Ovary (tissue), 9 donors: Measurements from ENCODE around the gene HERPUD1. TPM values are rescaled to one million over a fixed set of nuclear protein-coding genes. Genes with fewer than 3 reads are reported as not detected.

ENCODE experiments used
- DNase-seq, 5 donors: peaks; one replicate each; pipeline ENCODE4 v3.0.0-alpha.2; 2019 to 2020
- H3K27ac ChIP-seq, 2 donors: fragments of 200-600 bp; one replicate each; pipeline versions ENCODE4 v1.5.1 to v1.8.0; 2019 to 2022
- H3K27me3 ChIP-seq: fragments of 200-600 bp; one replicate; pipeline ENCODE4 v1.8.0; 2022
- H3K36me3 ChIP-seq: fragments of 200-600 bp; sonication (generic); one replicate; pipeline ENCODE4 v1.5.1; 2019
- H3K4me1 ChIP-seq: one replicate; pipeline ENCODE4 v1.8.1; 2013; ENCODE audit warnings: mild to moderate bottlenecking, moderate library complexity; ENCODE audit not compliant: insufficient read depth
- H3K4me3 ChIP-seq: fragments of 200-600 bp; sonication (generic); one replicate; pipeline ENCODE4 v1.5.1; 2017
- H3K9me3 ChIP-seq, 2 donors: fragments of 200-600 bp in 1 of 2; sonication (generic) in 1 of 2; one replicate each; pipeline versions ENCODE4 v1.5.1 to v1.8.1; 2013 to 2019; ENCODE audit warnings: mild to moderate bottlenecking in 1 of 2, moderate library complexity in 1 of 2
- CTCF ChIP-seq, 3 donors: fragments of 450-650 bp in 2 of 3; fragments of 200-600 bp in 1 of 3; IDR thresholded peaks; one replicate each; pipeline versions ENCODE4 v1.5.1 to v1.8.0; 2016 to 2022; ENCODE audit warnings: antibody characterized with exemption in 3 of 3, mild to moderate bottlenecking in 1 of 3
- EP300 ChIP-seq: sonication (generic); formaldehyde crosslinking; IDR thresholded peaks from one replicate; pipeline ENCODE4 v1.6.1; 2017; ENCODE audit warnings: antibody characterized with exemption
- POLR2A ChIP-seq: fragments of 450-650 bp; IDR thresholded peaks from one replicate; pipeline ENCODE4 v1.6.1; 2017; ENCODE audit warnings: antibody characterized with exemption, mild to moderate bottlenecking, moderate library complexity
- WGBS, 3 donors: extraction: QIAGEN DNeasy Blood & Tissue Kit in 1 of 3; methylation state at CpG; one replicate each; pipeline versions ENCODE4 v1.1.5 to v1.1.7; 2013 to 2017; 5-methylcytosine and 5-hydroxymethylcytosine counted together
- intact Hi-C, 4 donors: fragments of 100-400 bp; cut with DNase I; formaldehyde crosslinking; loops; one replicate each; pipeline versions ENCODE4 v1.11.0 to v1.15.1; 2022 to 2023
- polyA plus RNA-seq, 2 donors: library from polyadenylated mRNA; stranded (reverse); fragments of 200-250 nt in 1 of 2; fragments of 350-450 nt in 1 of 2; fragmentation: Illumina TruSeq in 1 of 2; extraction: RNeasy Lipid Tissue Mini Kit (QIAGEN cat#74804) in 1 of 2; gene quantifications; one replicate each; pipeline ENCODE4 v1.2.3, GENCODE V29; 2013 to 2014
- total RNA-seq, 7 donors: library from RNA; depleted of rRNA in 2 of 7; stranded (reverse); fragments of >200 nt in 2 of 7; fragmentation: NEBNext Ultra II Directional in 3 of 7; extraction: Animal tissue kit (Norgen Biotek cat#: 25700) in 3 of 7; gene quantifications; one replicate each; pipeline versions ENCODE4 v1.1.0 to v1.2.4, GENCODE V29; 2016 to 2023
- donor health status: DM: no; HTN: no; CAD: no; lungs with moderate emphysema.
- donor health status: DM: no; HTN: no; CAD: no.
- donor health status: Bipolar disorder and iron deficiency.
- donor health status: DM: yes; HTN: yes; CAD: no.
- donor health status: DM: no; HTN: no; CAD: no.
- donor health status: DM: yes; HTN: yes; CAD: no.

The HERPUD1 gene
- total and polyA plus RNA-seq, 9 donors: 95.4 to 299 (median 192) TPM

GRCh38 chr16:56915336-56916119 lies 16.4 kb upstream of the HERPUD1 start:
- intact Hi-C loops: no loop called here
- peak; percentile 35 to 82 (median 63) for DNase-seq
- Histone ChIP-seq H3K4me1 (peaks cover 35% of the 10 kb centered on the region), H3K27me3 (no peaks in the 10 kb centered on the region), H3K4me3 (no peak overlapping the region), H3K9me3 (no peaks in the 10 kb centered on the region), H3K36me3 (no peaks in the 10 kb centered on the region), H3K27ac (peak overlapping the region; percentile 31 to 60)
- TF ChIP-seq POLR2A (no peak), EP300 (no peak), CTCF (IDR thresholded peaks at IDR 0.05) (peak in 1 of 3 donors; percentile 14)
- 5 to 14% (median 8%) methylated on average over 13 of the region's 13 CpGs for whole genome bisulfite sequencing, 3 donors

- Histone ChIP-seq H3K4me1 (peaks cover 33% of the 10 kb centered on the region), H3K36me3 (no peaks in the 10 kb centered on the region), H3K27me3 (no peaks in the 10 kb centered on the region), H3K27ac (peak overlapping the region in 1 of 2 donors; percentile 60), H3K9me3 (no peaks in the 10 kb centered on the region), H3K4me3 (no peak overlapping the region)
- TF ChIP-seq CTCF (IDR thresholded peaks at IDR 0.05) (no peak), EP300 (no peak), POLR2A (no peak)
- intact Hi-C loops: no loop called here
- 77 to 81% (median 79%) methylated on average over 5 of the region's 5 CpGs for WGBS, 3 donors
- no peak for DNase-seq
These were observed 15.2 kb upstream of the HERPUD1 start for GRCh38 chr16:56916571-56917403.

GRCh38 chr16:56918467-56919012 lies 13.4 kb upstream of the HERPUD1 start:
- Histone ChIP-seq H3K27me3 (no peaks in the 10 kb centered on the region), H3K4me3 (no peak overlapping the region), H3K4me1 (peaks cover 23% of the 10 kb centered on the region), H3K9me3 (no peaks in the 10 kb centered on the region), H3K27ac (peak overlapping the region in 1 of 2 donors; percentile 15), H3K36me3 (no peaks in the 10 kb centered on the region)
- TF ChIP-seq POLR2A: no peak
- no peak for TF ChIP-seq EP300
- no peak for TF ChIP-seq CTCF (IDR thresholded peaks at IDR 0.05)
- intact Hi-C loops: no loop called here
- WGBS, 3 donors: 76 to 85% (median 80%) methylated on average over 12 of the region's 12 CpGs
- no peak for DNase-seq

GRCh38 chr16:56919099-56919800 lies 12.7 kb upstream of the HERPUD1 start:
- Histone ChIP-seq H3K4me1 (peaks cover 18% of the 10 kb centered on the region), H3K9me3 (no peaks in the 10 kb centered on the region), H3K4me3 (no peak overlapping the region), H3K27me3 (no peaks in the 10 kb centered on the region), H3K36me3 (no peaks in the 10 kb centered on the region), H3K27ac (no peak overlapping the region)
- intact Hi-C loops: no loop called here
- no peak for DNase-seq
- no peak for TF ChIP-seq CTCF (IDR thresholded peaks at IDR 0.05)
- no peak for TF ChIP-seq EP300
- TF ChIP-seq POLR2A: no peak
- 88 to 89% (median 88%) methylated on average over 11 of the region's 11 CpGs for WGBS, 3 donors
